Eye (tissue), 1 donor: ENCODE data around the gene ALCAM.
"Not testable (repeated sequence)": the region's sequence is repeated elsewhere in the genome, so short reads cannot be mapped to it uniquely, and the experiment has no call there.

ENCODE experiments used
- DNase-seq: peaks from one replicate; pipeline ENCODE4 v3.0.0-alpha.2; 2015

ALCAM gene

DNA sequence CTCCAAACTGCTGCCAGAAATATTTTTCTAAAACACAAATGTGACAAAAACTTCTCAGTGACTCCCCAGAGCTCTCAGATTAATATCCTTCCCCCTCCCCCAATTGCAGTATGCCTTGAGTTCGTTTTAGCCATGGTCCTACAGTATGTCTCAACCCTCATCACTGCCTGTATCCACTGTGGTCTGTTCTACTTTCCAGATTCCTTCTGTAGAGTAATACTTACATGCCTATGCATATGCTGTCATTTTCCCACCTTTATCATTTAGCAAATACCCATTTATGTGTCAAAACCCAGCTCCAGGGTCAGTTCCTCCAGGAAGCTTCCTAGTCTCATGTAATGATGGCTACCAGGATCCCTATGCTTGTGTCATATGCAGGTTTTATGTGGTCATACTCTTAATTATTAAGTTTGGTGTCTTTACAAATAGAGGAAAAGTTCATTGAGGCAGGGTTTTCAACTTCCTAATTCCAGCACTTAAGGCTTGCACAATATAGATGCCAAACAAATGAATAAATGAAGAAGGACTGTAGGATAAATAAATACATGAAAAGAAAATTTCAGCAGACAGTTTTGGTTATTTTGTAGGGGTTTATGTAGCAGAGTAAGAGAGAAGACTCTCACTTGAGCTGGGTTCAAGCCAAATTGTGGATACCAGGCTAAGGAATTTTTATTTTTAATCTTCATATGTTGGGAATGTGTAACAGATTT, 170.8 kb downstream of the ALCAM start:
- no peak for DNase-seq

DNA sequence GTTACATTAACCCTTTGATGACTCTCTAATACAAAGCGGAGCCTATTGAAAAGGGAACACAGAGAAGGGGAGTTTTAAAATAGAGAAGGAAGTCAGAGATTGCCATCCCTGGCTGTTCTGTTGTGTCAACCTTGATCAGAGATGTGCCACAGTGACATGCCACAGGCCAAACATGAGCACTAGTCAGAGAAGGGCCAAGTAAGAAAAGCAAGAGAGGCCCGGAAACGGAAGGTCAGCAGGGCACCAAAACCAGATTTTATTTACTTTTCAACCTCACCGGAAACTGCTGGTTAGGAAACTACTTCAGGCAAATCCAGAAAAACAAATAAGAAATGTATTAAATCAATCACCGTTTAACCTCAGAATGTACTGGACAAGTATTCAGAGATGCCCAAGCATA, 171.8 kb downstream of the ALCAM start:
- no peak for DNase-seq

DNA sequence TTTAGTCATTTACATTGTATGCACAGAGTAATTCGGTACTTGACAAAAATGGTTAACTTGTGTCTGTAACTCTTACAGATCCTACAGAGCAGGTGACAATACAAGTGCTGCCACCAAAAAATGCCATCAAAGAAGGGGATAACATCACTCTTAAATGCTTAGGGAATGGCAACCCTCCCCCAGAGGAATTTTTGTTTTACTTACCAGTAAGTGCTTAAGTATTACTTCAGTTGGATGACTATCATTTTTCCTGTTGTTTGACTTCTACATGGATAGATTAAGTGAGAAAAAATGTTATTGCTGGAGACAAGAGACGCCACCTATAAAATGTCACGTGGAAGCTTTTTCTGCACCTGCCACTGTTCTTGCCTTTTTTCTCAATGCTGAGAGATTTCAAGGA, 173.2 kb downstream of the ALCAM start:
- DNase-seq = no peak

DNA sequence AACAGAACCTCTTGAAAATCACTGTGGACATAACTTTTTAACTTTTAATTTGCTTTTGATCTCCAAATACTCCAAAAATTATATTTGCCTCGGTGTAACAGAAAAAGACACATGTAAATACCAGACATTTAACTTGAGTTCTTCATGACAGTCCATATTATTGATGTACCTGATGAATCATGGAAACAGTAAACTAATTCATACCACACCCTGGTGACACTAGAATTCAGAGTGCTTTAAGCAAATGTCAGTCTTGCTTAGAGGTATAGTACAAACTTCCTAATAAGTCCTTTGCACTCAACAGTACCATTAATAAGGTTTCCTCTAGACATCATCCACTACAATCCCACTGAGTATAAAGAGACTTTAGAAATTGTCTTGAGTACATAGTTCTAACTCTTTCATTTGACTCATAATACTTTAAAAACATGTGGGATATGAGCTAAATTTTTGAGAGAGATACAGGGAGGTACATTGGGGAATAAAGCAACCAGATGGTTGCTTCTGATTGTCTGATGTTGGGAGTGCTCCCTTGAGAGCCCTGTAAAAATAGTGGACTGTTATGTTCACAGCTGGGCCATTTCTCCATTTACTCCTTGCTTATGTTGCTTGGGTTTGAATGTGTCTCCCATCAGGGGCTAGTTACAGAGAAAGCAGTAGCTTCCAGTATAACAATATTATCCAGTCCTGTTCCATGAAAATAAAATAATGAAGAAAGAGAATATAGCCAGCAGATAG, 175.7 kb downstream of the ALCAM start:
- DNase-seq = no peak

DNA sequence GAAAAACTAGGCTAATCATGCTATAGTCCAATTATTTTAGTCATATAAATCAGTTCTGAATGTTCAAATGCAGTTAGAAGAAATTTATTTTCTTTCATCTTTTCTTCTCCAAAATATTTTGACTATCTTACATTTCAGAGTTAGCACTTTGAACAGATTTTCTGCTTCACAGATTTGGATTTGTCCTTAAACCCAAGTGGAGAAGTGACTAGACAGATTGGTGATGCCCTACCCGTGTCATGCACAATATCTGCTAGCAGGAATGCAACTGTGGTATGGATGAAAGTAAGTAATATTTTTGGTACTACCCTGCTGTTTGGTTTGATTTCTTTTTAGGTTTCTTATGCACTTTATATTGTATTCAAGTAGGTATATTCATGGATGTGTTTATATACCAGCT, 178.3 kb downstream of the ALCAM start:
- no peak for DNase-seq

DNA sequence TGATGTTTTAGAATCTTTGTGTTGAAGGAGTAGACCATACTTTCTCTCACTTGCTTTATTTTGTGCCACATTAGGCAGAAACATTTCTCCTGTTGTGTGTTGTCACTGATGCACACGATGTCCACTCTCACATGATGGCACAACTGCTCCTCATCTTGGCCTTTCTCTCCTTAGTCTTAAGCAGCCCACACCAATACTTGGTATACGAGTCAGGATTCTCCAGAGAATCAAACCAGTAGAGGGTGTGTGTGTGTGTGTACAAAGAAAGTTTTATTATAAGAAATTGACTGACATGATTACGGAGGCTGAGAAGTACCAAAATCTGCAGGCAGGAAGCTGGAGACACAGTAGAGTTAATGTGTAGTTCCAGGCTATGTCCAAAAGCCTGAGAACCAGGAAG, 187.1 kb downstream of the ALCAM start:
- DNase-seq = no peak

DNA sequence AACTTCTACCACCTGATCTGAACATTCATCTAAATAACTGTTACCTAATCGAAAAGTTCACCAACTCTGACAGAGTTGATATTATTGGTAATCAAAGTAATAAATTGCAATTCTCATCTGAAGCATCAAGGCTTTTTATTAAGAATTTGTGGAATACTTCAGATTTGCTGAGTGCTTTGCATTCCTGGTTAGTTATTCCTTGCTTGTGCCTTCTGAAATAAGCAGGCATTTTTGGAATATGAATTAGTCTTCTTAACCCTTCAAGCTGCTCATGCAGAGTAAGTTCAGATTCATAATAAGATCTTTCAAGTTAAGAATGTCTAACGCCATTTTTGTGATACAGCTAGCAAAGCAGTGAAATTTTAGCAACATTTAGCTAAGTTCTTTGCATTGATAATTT, 188.5 kb downstream of the ALCAM start:
- no peak for DNase-seq

DNA sequence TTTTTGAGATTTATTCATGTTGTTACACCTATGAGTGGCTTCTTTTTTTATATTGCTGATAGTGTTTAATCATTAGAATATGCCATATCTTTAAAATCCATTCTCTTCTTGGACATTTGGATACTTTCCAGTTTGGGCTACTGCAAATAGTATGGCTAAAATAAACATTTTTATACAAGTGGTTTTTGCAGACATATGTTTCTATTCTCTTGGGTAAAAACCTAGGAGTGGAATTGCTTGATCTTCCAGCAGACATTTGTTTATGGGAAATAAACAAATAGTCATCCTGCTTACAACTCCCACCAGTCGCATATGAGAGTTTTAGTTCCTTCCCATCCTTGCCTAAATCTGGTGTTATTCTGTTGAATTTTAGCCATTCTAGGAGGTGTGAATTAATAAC, 193.1 kb downstream of the ALCAM start:
- no peak for DNase-seq

DNA sequence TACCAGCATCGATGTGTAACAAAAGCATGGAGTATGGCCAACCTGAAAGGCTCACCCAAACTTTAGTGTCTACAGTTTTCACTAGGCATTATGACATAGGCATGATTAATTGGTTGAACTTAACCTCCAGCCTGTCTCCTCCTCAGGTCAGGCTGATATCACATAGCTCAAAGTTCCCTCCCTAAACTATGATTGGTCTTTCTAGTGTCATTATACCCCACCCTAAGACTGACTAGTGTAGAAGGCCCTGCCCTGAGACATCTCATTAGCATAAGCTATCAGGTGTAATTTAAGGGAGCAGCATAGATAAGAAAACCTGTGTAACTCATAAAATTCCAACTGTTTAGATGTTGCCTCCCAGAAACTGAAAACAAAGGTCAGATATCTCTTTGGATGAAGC, 195.2 kb downstream of the ALCAM start:
- no peak for DNase-seq

DNA sequence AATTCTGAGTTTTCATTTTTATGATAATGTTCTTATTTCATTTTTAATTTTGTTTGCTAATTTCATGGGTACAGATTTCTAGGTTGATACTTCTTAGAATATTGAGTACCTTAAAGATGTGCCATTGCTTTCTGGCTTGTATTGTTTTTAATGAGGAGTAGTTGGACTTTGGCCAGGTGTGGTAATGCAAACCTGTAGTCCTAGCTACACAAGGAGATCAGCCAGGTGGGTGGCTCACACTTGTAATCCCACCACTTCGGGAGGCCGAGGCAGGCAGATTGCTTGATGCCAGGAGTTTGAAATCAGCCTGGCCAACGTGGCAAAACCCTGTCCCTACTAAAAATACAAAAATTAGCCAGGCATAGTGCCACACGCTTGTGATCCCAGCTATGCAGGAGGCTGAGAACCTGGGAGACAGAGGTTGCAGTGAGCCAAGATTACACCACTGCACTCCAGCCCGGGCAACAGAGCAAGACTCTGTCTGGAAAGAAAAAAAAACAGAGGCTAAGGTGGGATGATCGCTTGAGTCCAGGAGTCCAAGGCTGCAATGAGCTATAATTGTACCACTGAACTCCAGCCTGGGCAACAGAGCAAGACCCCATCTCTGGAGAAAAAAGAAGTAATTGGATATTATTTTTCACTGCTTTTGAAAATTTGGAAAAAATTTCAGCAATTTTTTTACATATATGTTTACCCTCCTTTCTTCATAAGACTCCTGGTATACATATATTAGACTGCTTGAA, 198.0 kb downstream of the ALCAM start:
- no peak for DNase-seq

DNA sequence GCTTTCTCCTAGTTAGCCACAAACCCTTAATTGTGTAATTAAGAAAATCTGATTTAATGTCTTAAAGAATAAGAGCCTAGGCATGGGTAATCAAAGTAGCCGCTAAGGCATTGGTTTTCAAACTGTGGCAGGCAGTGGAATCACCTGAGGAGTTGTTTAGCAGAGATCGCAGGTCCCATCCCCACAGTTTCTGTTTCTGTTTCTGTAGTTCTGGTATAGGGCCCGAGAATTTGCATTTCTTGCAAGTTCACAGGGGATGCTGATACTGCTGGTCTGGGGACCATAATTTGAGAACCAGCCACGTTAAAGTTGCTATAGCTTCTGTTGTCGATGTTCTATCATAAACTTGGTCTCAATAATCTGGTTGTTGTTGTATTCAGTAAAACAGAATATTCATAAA, 204.3 kb downstream of the ALCAM start:
- no peak for DNase-seq

DNA sequence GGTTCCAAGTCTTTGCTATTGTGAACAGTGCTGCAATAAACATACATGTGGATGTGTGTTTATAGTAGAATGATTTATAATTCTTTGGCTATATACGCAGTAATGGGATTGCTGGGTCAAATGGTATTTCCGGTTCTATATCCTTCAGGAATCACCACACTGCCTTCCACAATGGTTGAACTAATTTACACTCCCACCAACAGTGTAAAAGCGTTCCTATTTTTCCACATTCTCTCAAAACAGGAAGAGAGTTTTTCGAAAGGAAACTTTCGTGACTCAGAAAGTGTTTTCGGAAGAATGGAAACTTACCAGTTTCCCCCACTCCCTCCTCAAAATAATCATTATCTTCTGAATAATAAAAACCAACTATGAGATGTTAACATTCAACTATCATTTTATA, 205.8 kb downstream of the ALCAM start:
- DNase-seq = no peak

DNA sequence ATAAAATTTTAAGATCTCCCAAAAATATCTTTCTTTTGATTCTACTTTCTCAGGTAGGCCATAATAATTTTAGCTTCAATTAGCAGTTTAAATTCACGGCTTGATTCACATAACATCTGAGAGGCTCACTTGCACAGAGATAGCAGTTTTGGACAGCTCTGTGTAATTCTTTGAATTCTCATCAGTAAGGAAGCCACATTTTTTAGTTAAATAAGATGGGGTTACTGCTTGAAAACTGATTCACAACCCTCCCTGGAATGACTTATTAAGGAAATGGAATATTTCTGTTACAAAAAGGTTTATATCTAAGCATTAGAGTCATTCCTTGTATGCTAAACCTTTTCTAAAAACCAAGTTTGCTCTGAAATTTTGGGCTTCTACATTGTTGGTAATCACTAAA, 212.7 kb downstream of the ALCAM start:
- no peak for DNase-seq

DNA sequence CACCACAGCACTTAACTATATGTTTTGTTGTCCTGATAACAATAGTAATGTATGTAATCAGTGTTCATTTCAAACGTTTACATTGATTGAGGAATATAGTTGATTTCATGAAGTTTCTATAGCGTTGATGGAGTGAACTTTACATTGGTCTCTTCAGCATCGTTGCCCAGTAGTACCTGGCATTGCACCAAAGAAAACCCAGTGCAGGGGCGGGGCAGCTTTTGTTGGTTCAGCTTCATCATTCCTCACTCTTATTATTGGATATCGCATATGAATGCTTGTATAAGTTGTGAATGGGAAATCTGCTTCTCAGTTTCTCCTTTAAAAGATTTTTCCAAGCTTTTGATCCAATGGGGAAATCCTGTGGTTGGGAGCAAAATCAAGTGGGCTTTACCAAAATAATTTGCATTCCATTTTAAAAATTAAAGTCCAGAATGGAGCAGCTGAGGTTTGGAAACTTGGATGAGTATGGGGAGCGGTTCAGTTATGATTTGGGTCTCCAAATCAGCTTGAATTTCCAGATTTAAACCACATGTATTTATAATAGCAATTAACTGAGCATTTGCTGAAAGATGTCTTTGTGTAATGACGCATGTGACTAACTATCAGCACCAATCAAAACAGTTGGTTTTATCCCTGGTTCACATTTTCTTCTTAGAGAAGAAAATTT, 213.7 kb downstream of the ALCAM start:
- peak; percentile 40 for DNase-seq

DNA sequence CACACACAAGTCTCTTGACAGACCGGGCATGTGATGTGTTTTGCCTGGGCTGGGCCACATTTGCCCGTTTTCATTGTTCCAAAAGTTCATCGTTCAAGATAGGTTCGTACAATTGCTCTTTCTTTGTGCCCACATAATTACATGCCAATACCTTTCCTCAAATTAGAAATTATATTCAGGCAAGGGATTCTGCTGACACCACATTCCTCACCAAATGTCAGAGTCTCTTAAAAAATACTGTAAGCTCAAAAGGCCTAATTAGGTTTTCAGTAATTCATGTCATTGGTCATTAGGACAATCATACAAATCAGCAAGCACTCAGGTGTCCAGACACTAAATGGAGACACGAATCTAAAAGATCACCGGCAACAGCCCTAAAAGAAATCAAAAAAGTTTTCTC, 215.3 kb downstream of the ALCAM start:
- DNase-seq = peak; percentile 5

DNA sequence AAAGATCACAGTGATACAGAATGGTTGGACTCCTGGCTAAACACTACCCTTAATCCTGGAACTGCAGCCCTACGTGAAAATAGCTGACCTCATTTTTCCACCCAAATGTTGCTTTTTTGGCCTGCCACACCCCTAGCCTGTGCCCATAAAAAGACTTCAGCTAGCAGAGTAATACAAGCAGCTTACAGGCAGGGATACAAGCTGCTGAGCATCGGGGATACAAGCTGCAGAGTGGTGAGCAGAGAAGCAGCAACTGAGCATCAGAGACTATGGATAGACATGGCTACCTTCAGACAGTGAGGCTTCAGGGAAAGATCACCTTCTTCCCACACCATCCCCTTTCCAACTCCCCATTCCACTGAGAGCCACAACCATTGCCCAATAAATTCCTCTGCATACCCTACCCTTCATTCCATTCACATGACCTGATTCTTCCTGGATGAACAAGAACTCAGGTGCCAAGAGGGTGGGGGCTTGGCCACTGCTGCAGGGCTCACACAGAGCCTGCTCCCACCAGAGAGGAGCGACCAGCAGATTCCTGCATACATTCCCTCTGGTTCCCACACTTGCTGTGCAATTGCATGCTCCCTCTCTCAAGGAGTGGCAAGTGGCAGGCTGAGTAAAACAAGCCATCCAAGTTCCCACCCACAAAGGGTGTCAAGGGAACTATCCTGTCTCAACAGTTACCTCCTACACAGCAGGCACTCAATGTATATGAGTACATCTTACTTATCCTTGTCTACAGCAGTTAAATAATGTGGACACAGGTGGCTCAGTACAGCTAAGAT, 217.5 kb downstream of the ALCAM start:
- DNase-seq = no peak

DNA sequence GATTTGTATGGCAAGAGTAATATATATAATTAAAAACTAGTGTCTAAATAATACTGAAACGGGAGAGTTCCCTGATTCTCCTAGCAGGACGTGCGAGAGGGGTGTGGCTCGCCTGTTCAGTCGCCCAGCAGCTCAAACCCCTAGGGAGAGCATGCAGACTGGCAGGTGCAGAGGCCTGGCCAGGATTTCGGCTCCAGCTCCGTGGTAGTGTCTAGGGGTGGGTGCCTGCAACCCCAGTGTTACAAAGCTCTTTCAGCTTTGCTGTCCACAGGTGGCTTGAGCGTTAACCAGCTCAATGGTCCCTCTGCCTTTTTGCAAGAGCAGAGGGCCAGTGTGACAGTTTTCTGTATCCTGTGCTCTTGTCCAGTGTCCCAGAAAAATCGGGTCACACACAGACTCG, 226.6 kb downstream of the ALCAM start:
- DNase-seq = no peak

DNA sequence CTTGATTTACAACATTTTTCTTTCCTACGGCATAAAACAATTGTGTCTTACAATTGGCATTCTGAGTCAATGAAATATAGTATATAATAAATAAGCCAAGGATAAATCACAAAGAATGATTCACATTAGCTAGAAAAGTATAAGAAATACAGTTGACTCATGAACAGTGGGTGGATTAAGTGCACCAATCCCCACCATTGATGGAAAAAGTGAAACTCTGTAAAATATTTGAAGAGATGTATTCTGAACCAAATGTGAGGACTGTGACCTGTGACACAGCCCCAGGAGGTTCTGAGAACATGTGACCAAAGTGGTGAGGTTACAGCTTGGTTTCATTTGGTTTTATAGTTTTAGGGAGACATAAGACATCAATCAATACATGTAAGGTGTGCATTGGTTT, 227.5 kb downstream of the ALCAM start:
- no peak for DNase-seq

DNA sequence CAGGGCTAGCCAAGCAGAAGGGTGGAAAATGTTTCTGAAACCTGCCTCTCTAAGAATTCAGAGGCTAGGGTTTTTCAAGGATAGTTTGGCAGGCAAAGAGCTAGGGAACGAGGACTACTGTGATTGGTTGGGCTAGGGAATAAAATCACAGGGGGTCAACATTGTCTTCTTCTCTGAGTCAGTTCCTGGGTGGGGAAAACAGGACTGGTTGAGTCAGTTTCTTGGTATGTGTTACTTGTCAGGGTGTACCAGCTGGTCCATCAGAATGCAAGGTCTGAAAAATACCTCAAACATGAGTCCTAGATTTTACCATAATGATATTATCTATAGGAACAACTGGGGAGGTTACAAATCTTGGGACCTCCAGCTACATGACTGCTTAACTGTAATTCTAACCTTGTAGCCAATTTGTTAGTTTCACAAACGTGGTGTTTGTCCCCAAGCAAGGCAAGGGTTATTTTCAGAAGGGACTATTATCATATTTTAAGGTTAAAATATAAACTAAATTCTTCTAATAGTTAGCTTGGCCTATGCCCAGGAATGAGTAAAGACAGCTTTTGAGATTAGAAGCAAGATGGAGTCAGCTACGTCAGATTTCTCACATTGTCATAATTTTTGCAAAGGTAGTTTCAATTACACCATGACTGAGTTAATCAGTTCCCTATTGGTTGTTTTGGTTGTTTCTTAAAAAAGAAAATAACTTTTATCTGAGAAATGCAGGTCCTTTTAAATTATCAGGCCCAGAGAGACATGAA, 231.5 kb downstream of the ALCAM start:
- DNase-seq = no peak

DNA sequence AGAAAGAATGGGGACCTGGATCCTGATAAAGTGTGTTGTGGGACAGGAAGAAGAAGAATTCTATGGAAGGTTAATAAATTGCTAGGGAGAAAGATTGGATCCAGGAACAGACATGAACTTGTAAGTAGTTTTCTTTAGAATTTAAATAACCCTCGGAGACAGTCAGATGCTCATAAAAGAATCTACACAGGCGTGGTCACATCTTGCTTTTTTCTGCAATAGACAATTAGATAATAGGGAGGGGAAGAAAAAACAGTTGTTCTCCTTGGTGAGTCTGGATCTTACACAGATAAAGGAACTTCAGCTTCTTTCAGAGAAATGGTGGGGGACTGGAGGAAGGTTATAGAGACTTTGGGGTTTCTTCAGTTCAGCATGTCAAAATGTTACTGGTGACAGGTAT, 232.6 kb downstream of the ALCAM start:
- no peak for DNase-seq

DNA sequence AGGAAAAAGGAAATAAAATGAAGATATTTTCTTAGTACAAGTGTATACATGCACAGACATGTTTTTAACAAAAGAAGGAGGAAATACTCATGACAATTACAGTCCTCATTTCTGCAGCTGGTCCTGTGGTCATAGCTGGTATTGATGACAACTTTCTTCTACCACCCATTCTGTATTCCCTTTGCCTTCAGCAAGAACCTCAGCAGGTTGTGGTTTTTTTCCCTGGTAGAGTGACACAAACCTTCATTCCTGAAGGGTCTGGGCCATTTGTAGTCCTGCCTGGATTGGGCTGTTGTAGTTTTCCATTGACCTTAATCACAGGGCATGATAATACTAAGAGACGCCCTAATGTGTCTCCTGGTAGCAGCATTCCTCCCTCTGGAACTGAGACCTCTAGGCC, 235.0 kb downstream of the ALCAM start:
- DNase-seq = not testable (repeated sequence)

DNA sequence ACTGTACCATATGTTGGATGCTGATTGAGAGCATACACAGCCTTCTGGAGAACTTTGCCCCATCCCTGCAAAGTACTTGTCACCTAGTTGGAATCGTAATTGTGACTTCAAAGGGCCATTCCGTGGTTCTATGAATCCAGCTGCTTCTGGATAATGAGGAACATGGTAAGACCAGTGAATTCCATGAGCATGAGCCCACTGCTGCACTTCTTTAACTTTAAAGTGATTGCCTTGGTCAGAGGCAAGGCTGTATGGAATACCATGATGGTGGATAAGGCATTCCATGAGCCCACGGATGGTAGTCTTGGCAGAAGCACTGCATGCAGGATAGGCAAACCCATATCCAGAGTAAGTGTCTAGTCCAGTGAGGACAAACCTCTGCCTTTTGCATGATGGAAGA, 235.6 kb downstream of the ALCAM start:
- not testable (repeated sequence) for DNase-seq
